ENCODE results near the gene UTP11. TPM values are rescaled to one million over a fixed set of nuclear protein-coding genes. Genes with fewer than 3 reads are reported as not detected.

Gene UTP11
- total RNA-seq, 2 experiments from 2014 or later, result 8.7 to 9.4 TPM

DNA sequence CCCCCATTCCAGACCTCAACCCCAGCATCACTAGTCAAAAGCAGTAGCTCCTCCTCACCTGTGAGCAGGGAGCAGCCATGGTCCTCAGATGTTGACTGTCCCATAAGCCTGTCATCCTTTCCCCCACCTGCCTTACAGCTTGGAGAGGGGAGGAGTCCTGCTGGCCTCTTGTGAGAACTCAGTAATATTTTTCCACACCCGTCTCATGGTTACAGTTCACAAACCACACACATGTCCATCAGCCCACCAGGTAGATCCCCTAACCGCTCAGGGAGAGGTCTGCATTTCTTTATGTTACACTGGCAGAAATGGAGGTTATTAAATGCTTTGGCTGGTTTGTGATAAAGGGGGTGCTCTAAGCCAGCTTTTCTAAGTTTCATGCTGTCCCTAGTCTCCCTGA is 60.3 kb downstream of the UTP11 start:
- H3K4me1 Mint-ChIP-seq (ENCODE audit: low read depth), result no peaks in the 10 kb centered on the region
- no peak for ATAC-seq (ENCODE audit: poor library complexity)
- ChIA-PET CTCF (no interaction called here), POLR2A (no interaction called here)
- TF ChIP-seq, protein P1, sequence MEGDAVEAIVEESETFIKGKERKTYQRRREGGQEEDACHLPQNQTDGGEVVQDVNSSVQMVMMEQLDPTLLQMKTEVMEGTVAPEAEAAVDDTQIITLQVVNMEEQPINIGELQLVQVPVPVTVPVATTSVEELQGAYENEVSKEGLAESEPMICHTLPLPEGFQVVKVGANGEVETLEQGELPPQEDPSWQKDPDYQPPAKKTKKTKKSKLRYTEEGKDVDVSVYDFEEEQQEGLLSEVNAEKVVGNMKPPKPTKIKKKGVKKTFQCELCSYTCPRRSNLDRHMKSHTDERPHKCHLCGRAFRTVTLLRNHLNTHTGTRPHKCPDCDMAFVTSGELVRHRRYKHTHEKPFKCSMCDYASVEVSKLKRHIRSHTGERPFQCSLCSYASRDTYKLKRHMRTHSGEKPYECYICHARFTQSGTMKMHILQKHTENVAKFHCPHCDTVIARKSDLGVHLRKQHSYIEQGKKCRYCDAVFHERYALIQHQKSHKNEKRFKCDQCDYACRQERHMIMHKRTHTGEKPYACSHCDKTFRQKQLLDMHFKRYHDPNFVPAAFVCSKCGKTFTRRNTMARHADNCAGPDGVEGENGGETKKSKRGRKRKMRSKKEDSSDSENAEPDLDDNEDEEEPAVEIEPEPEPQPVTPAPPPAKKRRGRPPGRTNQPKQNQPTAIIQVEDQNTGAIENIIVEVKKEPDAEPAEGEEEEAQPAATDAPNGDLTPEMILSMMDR (IDR thresholded peaks at IDR 0.05), result no peak
- H3K27me3 ChIP-seq (ENCODE audit: control insufficient read depth in 1 of 2, insufficient read depth in 2 of 2, low read length in 2 of 2), result peaks cover 4 to 18% of the 10 kb centered on the region in 2 experiments
- no peaks in the 10 kb centered on the region for H3K9me3 Mint-ChIP-seq
- no peak overlapping the region for H3K4me3 Mint-ChIP-seq
- H3K27ac ChIP-seq (ENCODE audit: low read depth in 1 of 2, low read length in 2 of 2), result no peak overlapping the region
- H3K36me3 ChIP-seq (ENCODE audit: insufficient read depth, low read length), result no peaks in the 10 kb centered on the region
- intact Hi-C loops (cut with DNase I, micrococcal nuclease), result no loop called here
- no peak overlapping the region for H3K27ac Mint-ChIP-seq
- peaks cover 39% of the 10 kb centered on the region for H3K27me3 Mint-ChIP-seq
- no peaks in the 10 kb centered on the region for H3K9me3 ChIP-seq (ENCODE audit: control insufficient read depth in 1 of 2, insufficient read depth in 1 of 2, low read length in 2 of 2)
- H3K4me3 ChIP-seq (ENCODE audit: low read length), result no peak overlapping the region
- H3K36me3 Mint-ChIP-seq (ENCODE audit: low read depth), result no peaks in the 10 kb centered on the region
- DNase-seq, result no peak
- no peaks in the 10 kb centered on the region for H3K4me1 ChIP-seq (ENCODE audit: insufficient read depth, low read length)

DNA sequence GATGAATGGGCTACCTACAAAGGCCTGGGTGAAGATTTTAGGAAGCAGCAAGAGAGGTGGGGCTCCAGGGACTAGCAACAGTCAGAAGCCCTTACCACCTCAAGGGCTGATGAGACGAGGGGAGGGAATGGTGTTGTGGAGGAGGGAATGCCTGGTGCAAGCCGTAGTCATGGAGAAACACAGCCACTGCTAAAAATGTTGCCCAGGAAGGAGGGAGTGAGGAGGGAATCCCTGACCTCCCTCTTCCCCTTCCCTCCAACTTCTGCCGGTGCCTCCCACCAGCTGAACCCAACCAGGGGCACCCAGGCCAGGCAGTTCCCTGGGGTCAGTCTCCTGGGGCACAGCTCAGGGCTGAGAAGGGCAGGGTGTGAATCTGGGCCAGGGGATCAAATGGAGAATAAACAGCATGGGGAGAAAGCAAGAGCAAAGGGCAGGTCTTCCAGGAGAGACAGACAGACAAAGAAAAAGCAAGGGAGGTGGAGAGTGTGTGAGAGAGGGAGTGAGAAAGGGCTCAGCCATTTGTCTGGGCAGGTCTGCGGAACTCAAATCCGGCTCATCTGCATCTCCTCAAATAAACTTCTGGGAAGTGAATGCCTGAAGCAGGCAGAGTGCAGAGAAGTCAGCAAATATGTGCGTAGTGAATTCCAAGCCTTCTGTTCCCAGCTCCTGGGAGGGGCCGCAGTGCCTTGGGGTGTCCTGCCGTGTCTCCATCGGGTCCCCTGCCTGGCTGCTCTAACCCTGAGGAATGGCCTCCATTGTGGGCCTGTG is 61.2 kb downstream of the UTP11 start:
- Mint-ChIP-seq H3K27me3 (peaks cover 32% of the 10 kb centered on the region), H3K4me3 (no peak overlapping the region), H3K27ac (no peak overlapping the region), H3K4me1 (ENCODE audit: low read depth) (no peaks in the 10 kb centered on the region), H3K9me3 (no peaks in the 10 kb centered on the region), H3K36me3 (ENCODE audit: low read depth) (no peaks in the 10 kb centered on the region)
- no peak for DNase-seq
- intact Hi-C loops (cut with DNase I, micrococcal nuclease), result no loop called here
- Histone ChIP-seq H3K27me3 (ENCODE audit: control insufficient read depth in 1 of 2, insufficient read depth in 2 of 2, low read length in 2 of 2) (peaks cover 0 to 18% of the 10 kb centered on the region in 2 experiments), H3K4me1 (ENCODE audit: insufficient read depth, low read length) (no peaks in the 10 kb centered on the region), H3K36me3 (ENCODE audit: insufficient read depth, low read length) (no peaks in the 10 kb centered on the region), H3K4me3 (ENCODE audit: low read length) (no peak overlapping the region), H3K27ac (ENCODE audit: low read depth in 1 of 2, low read length in 2 of 2) (no peak overlapping the region), H3K9me3 (ENCODE audit: control insufficient read depth in 1 of 2, insufficient read depth in 1 of 2, low read length in 2 of 2) (no peaks in the 10 kb centered on the region)
- ChIA-PET CTCF (no interaction called here), POLR2A (no interaction called here)
- TF ChIP-seq, protein P1 (IDR thresholded peaks at IDR 0.05), result no peak
- no peak for ATAC-seq (ENCODE audit: poor library complexity)

DNA sequence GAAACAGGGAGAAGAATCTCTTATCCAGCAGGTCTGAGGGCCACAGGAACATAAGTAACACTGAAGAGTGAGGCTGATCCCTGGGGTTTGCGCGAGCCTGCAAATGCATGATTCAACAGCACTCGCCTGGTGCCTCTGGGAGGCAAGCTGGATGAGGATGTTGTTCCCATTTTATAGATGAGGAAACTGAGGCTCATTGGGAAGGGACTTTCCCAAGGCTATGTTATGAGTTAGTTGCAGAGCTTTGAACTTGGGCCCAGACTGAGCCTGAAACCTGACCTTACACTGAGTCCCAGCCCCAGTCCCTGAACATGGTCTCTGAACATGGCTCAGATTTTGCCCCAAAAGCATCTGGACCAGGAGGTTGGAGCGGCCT is 61.8 kb downstream of the UTP11 start:
- no peaks in the 10 kb centered on the region for H3K4me1 ChIP-seq (ENCODE audit: insufficient read depth, low read length)
- Mint-ChIP-seq H3K36me3 (ENCODE audit: low read depth) (no peaks in the 10 kb centered on the region), H3K4me3 (no peak overlapping the region), H3K9me3 (no peaks in the 10 kb centered on the region), H3K27me3 (peaks cover 30% of the 10 kb centered on the region), H3K4me1 (ENCODE audit: low read depth) (no peaks in the 10 kb centered on the region), H3K27ac (no peak overlapping the region)
- ChIA-PET POLR2A (no interaction called here), CTCF (no interaction called here)
- no peaks in the 10 kb centered on the region for H3K36me3 ChIP-seq (ENCODE audit: insufficient read depth, low read length)
- no peak overlapping the region for H3K27ac ChIP-seq (ENCODE audit: low read depth in 1 of 2, low read length in 2 of 2)
- peaks cover 0 to 18% of the 10 kb centered on the region in 2 experiments for H3K27me3 ChIP-seq (ENCODE audit: control insufficient read depth in 1 of 2, insufficient read depth in 2 of 2, low read length in 2 of 2)
- DNase-seq (no peak), ATAC-seq (ENCODE audit: poor library complexity) (no peak)
- H3K4me3 ChIP-seq (ENCODE audit: low read length), result no peak overlapping the region
- TF ChIP-seq, protein P1 (IDR thresholded peaks at IDR 0.05), result no peak
- no peaks in the 10 kb centered on the region for H3K9me3 ChIP-seq (ENCODE audit: control insufficient read depth in 1 of 2, insufficient read depth in 1 of 2, low read length in 2 of 2)
- intact Hi-C loops (cut with DNase I, micrococcal nuclease), result no loop called here

Other genes with a start within 250 kb of the UTP11 start
- not detected for gene EPHA10, start 247.6 kb upstream of the UTP11 start, total RNA-seq
- gene MANEAL, start 218.9 kb upstream of the UTP11 start, total RNA-seq, result under 1 TPM; 0.33 to 0.53 TPM
- 10 to 100 TPM; 10.9 to 13.2 TPM for gene C1orf122, start 204.9 kb upstream of the UTP11 start, total RNA-seq
- gene YRDC, start 204.5 kb upstream of the UTP11 start, total RNA-seq, result 10 to 100 TPM; 31.1 to 31.2 TPM
- 10 to 100 TPM; 28.1 to 31.2 TPM for gene MTF1, start 153.1 kb upstream of the UTP11 start, total RNA-seq
- gene INPP5B, start 65.7 kb upstream of the UTP11 start, total RNA-seq, result 10 to 100 TPM; 11.7 to 12.7 TPM
- 10 to 100 TPM; 40.5 to 42.5 TPM for gene SF3A3, start 22.7 kb upstream of the UTP11 start, total RNA-seq
- 1 to 10 TPM; 3.4 to 3.7 TPM for gene FHL3, start 7.2 kb upstream of the UTP11 start, total RNA-seq
- gene POU3F1, start 34.1 kb downstream of the UTP11 start, total RNA-seq, result under 1 TPM; 0.22 to 0.27 TPM